ENCODE data around the gene HIC1.

Gene HIC1

GRCh38 chr17:2076087-2076984 lies 21.4 kb downstream of the HIC1 start:
- no peak for DNase-seq (ENCODE audit: low read depth)

- DNase-seq (ENCODE audit: low read depth): no peak
These were observed 22.1 kb downstream of the HIC1 start for GRCh38 chr17:2077040-2077439.

GRCh38 chr17:2081564-2081963 lies 26.7 kb downstream of the HIC1 start:
- no peak for DNase-seq (ENCODE audit: low read depth)

GRCh38 chr17:2082003-2082781 lies 27.3 kb downstream of the HIC1 start:
- DNase-seq (ENCODE audit: low read depth): no peak

- no peak for DNase-seq (ENCODE audit: low read depth)
These were observed 28.7 kb downstream of the HIC1 start for GRCh38 chr17:2083613-2084035.

- peak; percentile 60 for DNase-seq (ENCODE audit: low read depth)
These were observed 29.3 kb downstream of the HIC1 start for GRCh38 chr17:2084036-2084765.

GRCh38 chr17:2084766-2085647 lies 30.1 kb downstream of the HIC1 start:
- peak; percentile 74 for DNase-seq (ENCODE audit: low read depth)

- no peak for DNase-seq (ENCODE audit: low read depth)
These were observed 30.7 kb downstream of the HIC1 start for GRCh38 chr17:2085648-2085949.

- no peak for DNase-seq (ENCODE audit: low read depth)
These were observed 31.4 kb downstream of the HIC1 start for GRCh38 chr17:2086306-2086705.

- no peak for DNase-seq (ENCODE audit: low read depth)
These were observed 32.8 kb downstream of the HIC1 start for GRCh38 chr17:2087597-2088211.

- no peak for DNase-seq (ENCODE audit: low read depth)
These were observed 34.1 kb downstream of the HIC1 start for GRCh38 chr17:2089021-2089422.

GRCh38 chr17:2090210-2090641 lies 35.3 kb downstream of the HIC1 start:
- DNase-seq (ENCODE audit: low read depth): no peak

- peak; percentile 85 for DNase-seq (ENCODE audit: low read depth)
These were observed 36.1 kb downstream of the HIC1 start for GRCh38 chr17:2090804-2091534.

GRCh38 chr17:2092253-2092652 lies 37.4 kb downstream of the HIC1 start:
- no peak for DNase-seq (ENCODE audit: low read depth)

- no peak for DNase-seq (ENCODE audit: low read depth)
These were observed 38.4 kb downstream of the HIC1 start for GRCh38 chr17:2093349-2093748.

- no peak for DNase-seq (ENCODE audit: low read depth)
These were observed 40.1 kb downstream of the HIC1 start for GRCh38 chr17:2094891-2095535.

- no peak for DNase-seq (ENCODE audit: low read depth)
These were observed 40.6 kb downstream of the HIC1 start for GRCh38 chr17:2095536-2095910.

- no peak for DNase-seq (ENCODE audit: low read depth)
These were observed 46.8 kb downstream of the HIC1 start for GRCh38 chr17:2101448-2102257.

Measured in GM04503 (cell line).